ENCODE results near the gene TM2D1. TPM values are rescaled to one million over a fixed set of nuclear protein-coding genes. Genes with fewer than 3 reads are reported as not detected.
"Not testable (repeated sequence)": the region's sequence is repeated elsewhere in the genome, so short reads cannot be mapped to it uniquely, and the experiment has no call there.

TM2D1 gene
- total RNA-seq, 1 donor from 2014 or later = 40.8 TPM

GRCh38 chr1:61718996-61719663 is 5.8 kb downstream of the TM2D1 start:
- DNase-seq (ENCODE audit: low spot score) = not testable (repeated sequence)

GRCh38 chr1:61711969-61712368 is 13.0 kb downstream of the TM2D1 start:
- DNase-seq (ENCODE audit: low spot score) = no peak

- not testable (repeated sequence) for DNase-seq (ENCODE audit: low spot score)
These were observed 13.7 kb downstream of the TM2D1 start for GRCh38 chr1:61711257-61711656.

GRCh38 chr1:61709908-61710289 is 15.0 kb downstream of the TM2D1 start:
- DNase-seq (ENCODE audit: low spot score) = no peak

- no peak for DNase-seq (ENCODE audit: low spot score)
These were observed 15.7 kb downstream of the TM2D1 start for GRCh38 chr1:61708953-61709907.

- no peak for DNase-seq (ENCODE audit: low spot score)
These were observed 24.8 kb downstream of the TM2D1 start for GRCh38 chr1:61699911-61700851.

- DNase-seq (ENCODE audit: low spot score) = no peak
These were observed 32.7 kb downstream of the TM2D1 start for GRCh38 chr1:61692155-61692800.

- no peak for DNase-seq (ENCODE audit: low spot score)
These were observed 37.0 kb downstream of the TM2D1 start for GRCh38 chr1:61687901-61688300.

GRCh38 chr1:61682891-61683290 is 42.0 kb downstream of the TM2D1 start:
- DNase-seq (ENCODE audit: low spot score) = no peak

- DNase-seq (ENCODE audit: low spot score) = no peak
These were observed 44.4 kb downstream of the TM2D1 start for GRCh38 chr1:61680500-61680899.

- DNase-seq (ENCODE audit: low spot score) = not testable (repeated sequence)
These were observed 48.1 kb downstream of the TM2D1 start for GRCh38 chr1:61676881-61677280.

GRCh38 chr1:61674221-61674620 is 50.7 kb downstream of the TM2D1 start:
- DNase-seq (ENCODE audit: low spot score) = no peak

- DNase-seq (ENCODE audit: low spot score) = no peak
These were observed 52.6 kb downstream of the TM2D1 start for GRCh38 chr1:61672376-61672775.

GRCh38 chr1:61670445-61670844 is 54.5 kb downstream of the TM2D1 start:
- no peak for DNase-seq (ENCODE audit: low spot score)

GRCh38 chr1:61670016-61670415 is 54.9 kb downstream of the TM2D1 start:
- DNase-seq (ENCODE audit: low spot score) = no peak

GRCh38 chr1:61659061-61659460 is 65.9 kb downstream of the TM2D1 start:
- DNase-seq (ENCODE audit: low spot score) = no peak

- no peak for DNase-seq (ENCODE audit: low spot score)
These were observed 69.5 kb downstream of the TM2D1 start for GRCh38 chr1:61655453-61655852.

GRCh38 chr1:61654067-61654466 is 70.9 kb downstream of the TM2D1 start:
- DNase-seq (ENCODE audit: low spot score) = no peak

GRCh38 chr1:61648983-61649742 is 75.8 kb downstream of the TM2D1 start:
- no peak for DNase-seq (ENCODE audit: low spot score)

- DNase-seq (ENCODE audit: low spot score) = no peak
These were observed 77.8 kb downstream of the TM2D1 start for GRCh38 chr1:61647142-61647541.

- no peak for DNase-seq (ENCODE audit: low spot score)
These were observed 79.5 kb downstream of the TM2D1 start for GRCh38 chr1:61645476-61645875.
